GM18868 (cell line): ENCODE measurements around the gene TNIK.
A peak's percentile ranks its signal among the peaks of the same experiment; 100 is the strongest.

Experiments used
- ATAC-seq: cut with Tn5 transposase; IDR thresholded peaks from one replicate; pipeline ENCODE4 v1.9.1; 2021; ENCODE audit warnings: mild to moderate bottlenecking, moderate library complexity; ENCODE audit not compliant: unreplicated experiment

Gene TNIK

DNA sequence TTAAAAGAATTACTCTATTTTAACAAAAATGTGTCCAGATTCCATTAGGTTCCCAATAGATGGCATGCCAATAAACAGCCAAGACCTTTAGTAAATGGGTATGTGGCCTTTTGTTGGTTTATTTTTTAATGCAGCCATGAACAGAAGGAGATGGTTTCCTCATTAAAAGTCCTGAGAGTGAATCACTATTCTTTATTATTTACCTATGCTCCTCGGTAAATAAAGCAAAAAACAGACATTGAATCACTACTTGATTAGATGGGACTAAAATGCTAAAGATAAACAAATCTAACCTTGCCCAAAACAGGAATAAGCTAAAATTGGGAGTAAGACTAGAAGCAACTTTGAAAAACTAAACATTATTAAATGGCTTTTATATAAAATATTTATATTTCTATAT lies 94.2 kb downstream of the TNIK start:
- ATAC-seq = no peak

DNA sequence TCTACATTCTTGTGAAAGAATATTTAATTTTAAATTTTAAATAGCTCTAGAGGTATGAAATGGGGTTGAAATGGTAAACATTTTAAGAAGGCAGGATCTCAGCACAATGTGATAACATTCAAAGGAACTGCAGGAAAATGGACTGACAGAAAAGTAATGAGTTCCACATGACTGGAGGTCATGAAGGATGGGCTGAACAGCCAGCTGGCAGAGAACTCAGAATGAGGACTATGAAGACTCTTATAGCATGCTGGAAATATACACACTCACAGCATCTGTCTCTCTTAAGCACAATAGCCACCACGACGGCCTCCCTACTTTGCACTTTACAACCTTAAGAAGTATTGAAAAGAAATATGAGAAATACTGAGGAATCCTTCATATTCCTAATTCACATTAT lies 94.7 kb downstream of the TNIK start:
- no peak for ATAC-seq

- ATAC-seq = no peak
Observed at GRCh38 chr3:171364500-171364899, 95.7 kb downstream of the TNIK start.

GRCh38 chr3:171363202-171363601 lies 97.0 kb downstream of the TNIK start:
- ATAC-seq = no peak

DNA sequence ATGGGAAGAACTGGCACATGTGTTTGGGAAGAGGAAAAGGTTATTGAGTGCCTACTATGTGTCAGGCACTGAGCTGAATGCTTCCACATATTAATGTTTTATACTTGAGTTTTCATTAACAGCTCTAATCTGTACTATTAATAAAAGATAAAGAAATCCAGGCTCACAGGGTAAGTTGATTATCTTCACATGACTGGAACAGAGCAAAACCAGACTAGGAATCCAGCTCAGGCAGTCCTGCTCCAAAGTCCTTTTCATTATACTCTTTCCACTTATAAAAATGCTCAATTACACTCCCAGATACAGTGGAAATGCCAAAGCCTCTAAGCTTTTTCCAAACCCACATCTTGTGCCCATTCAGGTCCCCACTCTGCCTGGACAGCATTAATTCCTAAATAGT lies 97.6 kb downstream of the TNIK start:
- ATAC-seq = no peak

- ATAC-seq = no peak
Observed at GRCh38 chr3:171358881-171359198, 101.4 kb downstream of the TNIK start.

DNA sequence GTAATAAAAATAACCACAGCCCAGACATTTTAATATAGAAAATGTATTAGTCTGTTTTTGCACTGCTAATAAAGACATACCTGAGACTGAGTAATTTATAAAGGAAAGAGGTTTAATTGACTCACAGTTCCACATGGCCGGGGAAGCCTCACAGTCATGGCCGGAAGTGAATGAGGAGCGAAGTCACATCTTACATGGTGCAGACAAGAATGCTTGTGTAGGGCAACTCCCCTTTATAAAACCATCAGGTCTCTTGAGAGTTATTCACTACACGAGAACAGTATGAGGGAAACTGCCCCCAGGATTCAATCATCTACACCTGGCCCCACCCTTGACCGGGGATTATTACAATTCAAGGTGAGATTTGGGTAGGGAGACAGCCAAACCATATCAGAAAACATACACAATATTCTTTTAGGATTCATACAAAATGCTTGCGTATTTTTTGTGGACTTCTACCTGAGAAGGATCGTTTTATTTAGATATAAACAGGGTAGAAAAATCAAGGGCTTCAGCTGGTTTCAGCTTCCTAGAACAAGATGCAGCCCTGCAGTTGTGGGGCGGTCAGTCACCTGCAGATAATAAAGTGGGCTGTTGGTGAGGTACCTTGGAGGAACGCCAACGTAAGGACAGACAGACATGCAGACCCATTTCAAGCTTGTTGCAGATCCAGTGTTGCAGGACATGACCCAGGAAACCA lies 101.9 kb downstream of the TNIK start:
- ATAC-seq = no peak

DNA sequence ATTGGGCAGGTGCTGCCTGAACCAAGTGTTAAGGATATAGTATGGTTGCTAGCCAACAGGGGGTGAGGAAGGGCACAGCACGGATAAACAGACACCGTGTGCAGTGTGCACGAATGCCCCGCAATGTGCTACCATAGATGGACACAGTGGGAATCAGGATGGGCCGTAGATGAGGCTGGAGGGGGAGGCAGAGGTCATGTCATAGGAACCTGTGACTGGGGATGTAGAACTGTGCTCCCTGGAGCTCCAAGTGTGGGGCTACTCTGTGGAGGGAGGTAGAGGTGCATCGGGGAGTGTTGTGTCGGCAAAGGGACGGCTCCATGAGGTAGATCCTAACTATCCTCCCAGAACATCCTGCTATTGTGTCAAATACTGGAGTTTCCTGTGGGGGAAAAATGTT lies 102.5 kb downstream of the TNIK start:
- no peak for ATAC-seq

- no peak for ATAC-seq
Observed at GRCh38 chr3:171356251-171356650, 104.0 kb downstream of the TNIK start.

GRCh38 chr3:171354706-171355582 lies 105.3 kb downstream of the TNIK start:
- no peak for ATAC-seq

DNA sequence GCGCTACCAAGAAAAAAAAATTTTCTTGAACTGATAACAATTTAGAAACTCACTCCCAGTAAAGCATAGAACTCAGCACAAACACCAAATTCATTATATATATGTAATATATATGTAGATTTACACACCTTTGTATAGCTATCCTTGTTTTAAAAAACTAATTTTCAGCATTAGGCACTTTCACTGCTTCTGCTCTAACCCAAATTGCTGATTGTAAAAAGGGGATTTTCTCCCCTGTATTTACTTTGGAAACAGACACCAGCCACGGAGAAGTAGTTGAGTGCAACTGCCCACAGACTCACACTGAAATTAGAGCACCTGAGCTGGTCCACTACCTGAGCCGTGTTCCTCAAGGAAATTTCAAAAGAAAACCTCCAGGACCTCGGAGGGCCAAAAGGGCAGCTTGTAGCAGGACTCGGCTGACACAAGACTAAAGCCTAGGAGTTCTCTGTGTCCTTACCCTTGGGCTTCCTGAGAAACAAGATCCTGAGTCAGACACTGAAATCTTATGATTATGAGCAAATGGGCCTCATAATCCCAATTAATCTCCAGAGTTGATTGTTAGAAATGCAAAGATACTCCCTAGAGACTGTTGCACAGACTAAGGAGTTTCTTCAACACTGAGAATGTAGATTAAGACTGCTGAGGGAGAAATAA lies 106.0 kb downstream of the TNIK start:
- no peak for ATAC-seq

GRCh38 chr3:171353423-171353822 lies 106.8 kb downstream of the TNIK start:
- no peak for ATAC-seq

DNA sequence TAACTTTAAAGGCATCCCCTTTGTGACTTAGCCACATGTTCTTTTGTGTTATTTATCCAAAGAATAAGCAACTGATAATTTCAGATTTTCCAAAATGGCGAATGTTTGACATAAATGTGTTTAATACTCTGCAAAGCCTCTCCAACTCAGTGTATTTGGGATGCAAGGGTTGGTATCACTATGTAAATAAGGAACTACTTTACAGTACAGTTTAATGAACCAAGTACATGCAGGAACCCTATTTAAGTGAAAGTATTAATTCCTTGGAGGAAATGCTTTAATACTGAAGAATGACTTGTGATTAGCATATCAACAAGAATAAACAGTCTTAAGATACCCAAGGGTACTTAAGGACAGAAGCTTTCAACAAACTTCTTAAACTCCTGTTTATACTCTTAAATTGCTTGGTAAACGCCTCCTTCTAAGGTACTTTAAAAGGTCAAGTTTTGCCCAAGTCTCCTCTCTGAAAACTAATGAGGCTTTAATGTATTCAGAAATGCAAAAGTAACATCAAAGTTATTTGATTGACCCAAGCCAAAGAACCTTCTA lies 107.7 kb downstream of the TNIK start:
- ATAC-seq = no peak

DNA sequence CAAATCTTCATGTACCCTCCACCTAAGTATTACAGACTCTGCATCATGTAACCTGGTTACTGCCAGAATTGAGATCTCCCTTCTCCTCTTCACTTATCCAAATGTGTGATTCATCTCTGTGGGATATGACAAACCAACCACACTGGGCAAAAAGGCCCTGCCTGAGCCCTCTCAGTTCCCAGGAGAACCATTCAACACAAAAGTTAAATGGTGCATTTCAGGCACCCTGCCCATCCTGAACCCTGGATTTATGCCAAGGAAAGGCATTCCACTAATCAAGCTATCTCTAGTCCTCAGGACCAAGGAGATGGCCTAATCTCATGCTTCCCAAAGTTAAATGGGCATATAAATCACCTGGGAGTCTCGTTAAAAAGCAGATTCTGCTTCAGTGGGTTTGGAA lies 108.5 kb downstream of the TNIK start:
- no peak for ATAC-seq

- no peak for ATAC-seq
Observed at GRCh38 chr3:171350364-171350763, 109.8 kb downstream of the TNIK start.

DNA sequence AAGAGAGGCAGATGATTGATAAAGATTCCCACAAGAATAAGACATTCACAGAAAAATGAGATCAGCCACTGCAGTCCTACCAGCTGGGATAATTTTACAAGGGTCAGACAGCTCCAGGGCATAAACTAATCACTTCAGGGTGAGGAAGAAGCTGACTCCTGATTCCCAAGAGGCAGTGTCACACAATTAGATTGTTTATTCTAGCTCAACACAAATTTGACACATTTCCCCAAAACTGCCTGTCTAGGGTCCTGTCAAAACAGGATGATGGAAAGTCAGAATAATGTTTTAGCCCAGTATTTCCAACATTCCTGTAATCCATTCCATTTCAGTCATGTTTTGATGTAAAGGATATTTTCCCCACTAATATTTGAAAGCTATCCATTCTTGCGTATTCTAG lies 110.8 kb downstream of the TNIK start:
- no peak for ATAC-seq

DNA sequence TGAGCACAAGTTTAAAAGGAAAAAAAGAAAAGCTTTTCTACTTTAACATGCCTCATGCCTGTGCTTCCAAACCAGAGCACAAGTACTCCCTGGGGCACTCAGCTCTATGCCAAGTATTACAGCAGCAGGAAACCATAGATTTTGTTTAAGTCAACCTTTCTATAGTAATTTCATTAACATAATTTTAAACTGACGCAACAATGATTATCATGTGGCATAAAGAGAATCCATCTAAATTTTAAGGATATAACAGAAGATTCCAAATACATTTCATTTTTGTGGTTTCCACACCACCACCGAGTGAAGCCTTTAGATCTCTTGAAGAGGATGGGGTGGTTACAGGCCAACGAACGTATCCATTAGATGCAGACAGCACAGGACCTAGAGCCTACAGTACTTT lies 112.1 kb downstream of the TNIK start:
- peak; percentile 9 for ATAC-seq

GRCh38 chr3:171347301-171348039 lies 112.7 kb downstream of the TNIK start:
- ATAC-seq = peak; percentile 90

GRCh38 chr3:171346582-171347300 lies 113.5 kb downstream of the TNIK start:
- no peak for ATAC-seq

DNA sequence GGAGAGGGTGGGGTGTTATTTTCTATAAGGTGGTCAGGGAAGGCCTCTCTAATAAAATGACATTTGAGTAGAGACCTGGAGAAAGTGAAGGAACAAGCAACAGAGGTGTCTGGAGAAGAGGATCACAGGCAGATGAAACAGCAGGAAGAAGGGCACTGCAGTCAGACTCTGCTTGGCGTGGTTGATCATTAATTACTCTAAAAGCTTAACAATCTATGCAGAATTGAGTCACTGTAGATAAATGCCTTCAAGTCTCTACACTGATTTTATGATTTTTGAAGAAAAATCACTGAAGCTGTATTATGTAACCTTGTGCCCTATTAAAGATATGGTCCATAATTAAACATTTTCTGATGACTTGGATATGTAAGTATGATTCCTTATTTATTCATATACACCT lies 114.2 kb downstream of the TNIK start:
- no peak for ATAC-seq
